Activated CD8-positive, alpha-beta memory T cell treated with anti-CD3 and anti-CD28 coated beads for 36 hours (primary cell): ENCODE results near the gene LMNTD2. TPM values are rescaled to one million over a fixed set of nuclear protein-coding genes. Genes with fewer than 3 reads are reported as not detected.
"Not testable (repeated sequence)": the region's sequence is repeated elsewhere in the genome, so short reads cannot be mapped to it uniquely, and the experiment has no call there.

Experiments
- CTCF ChIA-PET: fragments of 350-600 bp; sonication (Branson Sonifier 250); formaldehyde crosslinking; loops from one replicate; lab custom pipeline; 2021; ENCODE audit warnings: antibody characterized with exemption; lab: Charles Lee
- POLR2A ChIA-PET: fragments of 350-600 bp; sonication (Branson Sonifier 250); formaldehyde crosslinking; loops from one replicate; lab custom pipeline; 2021; ENCODE audit warnings: antibody characterized with exemption; lab: Charles Lee
- total RNA-seq, 2 experiments: library from RNA; stranded (reverse); gene quantifications; one replicate each; pipeline ENCODE4 v1.2.3, GENCODE V29; 2021

LMNTD2 gene
- total RNA-seq, 2 experiments from 2014 or later = 0.75 to 0.89 TPM

DNA sequence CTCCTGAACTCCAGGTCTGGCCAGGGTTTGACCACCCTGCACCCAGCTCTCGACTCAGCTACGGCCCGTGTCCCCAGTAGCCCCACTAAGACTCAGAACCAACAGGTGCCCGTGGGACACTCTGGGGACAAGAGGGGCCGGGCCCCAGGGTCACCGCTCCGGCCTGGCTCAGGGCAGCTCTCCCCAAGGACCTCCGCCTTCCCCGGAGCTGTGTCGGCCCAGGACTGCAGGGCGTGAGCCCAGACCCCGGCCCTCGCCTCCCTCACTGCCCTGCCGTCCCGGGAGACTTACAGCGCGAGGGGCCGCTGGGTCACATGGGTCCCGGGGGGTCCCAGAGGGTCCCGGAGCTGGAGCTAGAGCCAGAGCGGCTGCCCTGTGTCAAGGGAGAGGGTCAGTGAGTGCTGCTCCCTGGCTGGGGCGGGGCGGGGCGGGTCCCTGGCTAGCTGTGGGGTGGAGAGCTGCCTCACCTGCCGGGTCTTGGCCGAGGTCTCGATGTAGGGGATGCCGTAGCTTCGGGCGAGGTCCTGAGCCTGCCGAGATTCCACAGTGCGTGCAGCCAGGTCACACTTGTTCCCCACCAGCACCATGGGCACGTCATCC lies 27.5 kb downstream of the LMNTD2 start:
- ChIA-PET CTCF (interaction anchor here (1.4 to 6.8 kb wide), 2 partner anchors 14 to 29 kb away, joined by 4 to 29 read pairs; no protein-coding TSS in a partner anchor), POLR2A (no interaction called here)

DNA sequence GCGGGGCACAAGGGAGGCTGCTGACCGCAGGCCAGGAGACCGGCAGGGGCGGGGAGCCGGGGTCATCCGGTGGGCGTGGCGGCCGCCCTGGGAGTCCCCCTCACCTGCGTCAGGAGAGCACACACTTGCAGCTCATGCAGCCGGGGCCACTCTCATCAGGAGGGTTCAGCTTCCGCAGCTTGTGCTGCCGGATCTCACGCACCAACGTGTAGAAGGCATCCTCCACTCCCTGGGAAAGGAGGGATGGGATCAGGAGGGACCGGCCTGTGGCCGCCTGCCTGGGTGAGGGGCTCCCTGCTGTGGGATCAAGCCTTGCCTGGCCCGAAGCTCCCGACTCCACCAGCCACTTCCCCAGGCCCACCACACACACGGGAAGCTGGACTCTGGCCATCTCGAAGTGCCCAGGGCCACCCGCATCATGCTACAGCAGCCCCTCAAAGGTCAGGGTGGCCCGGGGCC lies 28.0 kb downstream of the LMNTD2 start:
- CTCF ChIA-PET = interaction anchor here (1.4 to 6.8 kb wide), 2 partner anchors 14 to 29 kb away, joined by 4 to 29 read pairs; no protein-coding TSS in a partner anchor
- POLR2A ChIA-PET = no interaction called here

DNA sequence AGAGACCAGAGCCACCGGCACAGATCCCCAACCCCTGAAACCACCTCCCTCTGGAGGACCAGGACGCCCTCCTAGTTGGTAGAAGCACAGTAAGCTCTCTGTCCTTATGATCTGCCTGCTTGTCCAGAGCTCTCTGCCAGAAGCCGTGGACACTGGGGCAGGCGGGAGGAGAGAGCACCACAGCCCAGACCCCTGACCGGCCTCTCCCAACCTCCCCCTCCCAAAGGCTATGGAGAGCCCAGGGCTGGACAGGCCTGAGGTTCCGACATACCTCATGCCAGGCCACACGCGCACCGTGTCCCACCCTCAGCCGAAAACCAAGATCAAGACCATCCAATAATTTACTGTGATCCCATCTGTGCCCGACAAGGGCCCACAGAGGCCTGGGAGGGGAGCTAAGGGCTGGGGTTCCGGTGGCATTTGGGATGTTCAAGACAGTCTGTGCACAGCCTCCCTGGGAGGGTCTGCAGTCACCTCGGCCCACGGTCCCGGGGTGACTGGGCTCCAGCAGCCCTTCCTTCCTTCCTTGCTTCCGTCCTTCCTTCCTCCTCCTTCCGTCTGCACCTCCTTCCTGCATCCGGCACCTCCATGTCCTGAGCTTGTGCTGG lies 28.5 kb downstream of the LMNTD2 start:
- POLR2A ChIA-PET = no interaction called here
- CTCF ChIA-PET = interaction anchor here (6.8 kb wide), 1 partner anchor 13 kb away, joined by 29 read pairs; no protein-coding TSS in a partner anchor

DNA sequence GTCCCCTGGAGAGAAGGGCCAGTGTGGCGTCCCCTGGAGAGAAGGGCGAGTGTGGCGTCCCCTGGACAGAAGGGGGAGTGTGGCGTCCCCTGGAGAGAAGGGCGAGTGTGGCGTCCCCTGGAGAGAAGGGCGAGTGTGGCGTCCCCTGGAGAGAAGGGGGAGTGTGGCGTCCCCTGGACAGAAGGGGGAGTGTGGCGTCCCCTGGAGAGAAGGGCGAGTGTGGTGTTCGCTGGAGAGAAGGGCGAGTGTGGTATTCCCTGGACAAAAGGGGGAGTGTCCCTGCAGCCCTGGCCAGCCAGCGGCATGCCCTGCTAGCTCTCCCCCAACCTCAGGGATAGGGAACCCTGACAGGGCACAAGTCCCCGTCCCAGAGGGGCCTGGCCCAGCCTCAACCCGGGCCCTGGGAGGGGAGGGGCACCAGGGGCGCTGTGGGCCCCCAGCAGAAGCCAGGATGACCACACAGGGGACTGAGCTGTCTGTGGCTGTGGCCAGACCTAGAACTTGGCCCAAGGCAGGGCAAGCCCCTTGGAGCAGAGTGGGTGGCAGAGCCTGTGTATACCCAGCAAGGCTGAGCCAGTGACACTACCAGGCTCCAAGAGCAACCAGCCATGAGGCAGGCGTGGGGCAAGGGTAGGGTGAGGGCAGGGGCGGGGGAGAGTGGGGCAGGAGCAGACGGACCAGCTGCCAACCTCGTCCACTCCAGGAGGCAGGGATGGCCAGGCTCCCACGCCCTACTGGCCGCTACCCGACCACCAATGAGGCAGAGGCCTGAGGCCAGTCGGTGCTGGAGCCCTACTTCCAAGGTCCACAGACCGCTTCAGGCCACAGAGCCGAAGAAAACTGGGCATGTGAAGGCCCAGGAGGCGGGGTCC lies 29.3 kb downstream of the LMNTD2 start:
- CTCF ChIA-PET = interaction anchor here (6.8 kb wide), 1 partner anchor 12 kb away, joined by 29 read pairs; no protein-coding TSS in a partner anchor
- POLR2A ChIA-PET = no interaction called here

DNA sequence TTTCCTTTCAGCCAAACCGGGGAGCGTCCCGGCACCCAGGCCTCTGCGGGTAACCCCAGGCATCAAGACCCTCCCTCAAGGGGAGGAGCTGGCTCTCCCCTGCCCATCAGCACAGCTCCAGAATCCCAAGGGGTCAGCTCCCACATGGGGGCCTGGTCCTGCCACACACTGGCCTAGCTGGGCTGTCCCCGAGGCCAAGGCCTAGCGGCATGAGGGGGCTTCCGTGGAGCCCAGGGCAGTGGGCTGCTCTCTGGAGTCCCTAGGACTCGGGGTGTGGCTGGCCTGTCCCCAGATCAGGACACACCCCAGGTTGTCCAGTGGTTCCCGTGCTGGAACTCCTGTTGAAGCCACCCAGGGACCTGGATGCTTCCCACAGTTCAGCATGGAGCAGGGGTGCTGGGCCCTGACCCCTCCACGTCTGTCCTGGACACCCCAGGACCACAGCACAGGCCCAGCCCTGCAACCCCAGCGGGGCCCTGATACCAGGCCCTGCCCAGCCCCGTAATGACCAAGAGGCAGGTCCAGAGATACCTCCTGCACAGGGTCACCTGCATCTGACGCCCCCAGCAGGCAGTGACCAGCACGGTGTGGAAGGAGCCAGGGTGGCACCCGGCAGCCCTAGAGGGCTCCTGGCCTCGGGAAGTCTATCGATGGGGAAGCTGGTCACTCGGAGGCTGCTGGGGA lies 30.7 kb downstream of the LMNTD2 start:
- ChIA-PET CTCF (interaction anchor here (0.9 kb wide), 1 partner anchor 11 kb away, joined by 3 read pairs; no protein-coding TSS in a partner anchor), POLR2A (no interaction called here)

DNA sequence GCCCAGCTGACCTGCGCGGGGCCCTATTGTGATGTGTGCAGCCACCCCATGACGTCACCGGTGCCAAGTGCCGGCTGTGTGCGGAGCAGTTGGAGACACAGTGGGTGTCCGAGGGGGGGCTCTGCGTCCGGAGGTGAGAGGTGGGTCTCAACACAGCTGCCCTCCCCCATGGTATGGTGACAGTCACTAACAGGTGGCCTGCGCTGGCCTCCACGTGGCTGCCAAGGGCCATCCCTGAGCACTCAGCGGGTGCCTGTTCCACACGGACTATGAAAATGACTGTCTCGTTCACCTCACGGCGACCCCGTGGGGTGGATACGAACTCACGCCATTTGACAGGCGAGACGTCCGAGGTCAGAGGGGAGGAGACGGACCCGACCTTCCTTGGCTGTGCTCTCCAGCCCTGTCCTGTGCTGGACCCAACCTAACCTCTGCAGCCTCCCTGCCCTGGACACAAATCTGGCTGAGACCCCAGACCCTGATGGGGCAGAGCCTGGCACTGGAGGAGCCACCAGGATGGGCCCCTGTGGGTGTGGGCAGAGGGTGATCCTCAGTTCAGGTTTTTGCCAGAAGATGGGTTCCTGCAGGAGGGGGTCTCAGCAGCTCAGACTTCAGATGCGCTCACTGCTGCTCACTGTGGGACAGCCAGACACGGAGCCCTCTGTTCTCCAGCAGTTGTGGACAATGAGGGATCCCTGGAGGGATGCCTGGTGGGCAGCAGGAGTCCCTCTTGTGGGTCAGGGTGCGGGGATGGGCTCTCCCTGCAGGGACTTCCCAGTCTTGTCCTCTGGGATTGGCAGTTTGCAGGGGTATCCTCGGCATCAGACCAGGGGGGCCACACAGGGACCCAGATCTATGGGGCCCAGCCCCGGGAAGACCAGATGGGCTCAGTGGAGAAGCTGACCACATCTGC lies 31.5 kb downstream of the LMNTD2 start:
- ChIA-PET CTCF (interaction anchor here (0.6 to 0.9 kb wide), 2 partner anchors 10 to 11 kb away, joined by 3 read pairs; no protein-coding TSS in a partner anchor), POLR2A (no interaction called here)

DNA sequence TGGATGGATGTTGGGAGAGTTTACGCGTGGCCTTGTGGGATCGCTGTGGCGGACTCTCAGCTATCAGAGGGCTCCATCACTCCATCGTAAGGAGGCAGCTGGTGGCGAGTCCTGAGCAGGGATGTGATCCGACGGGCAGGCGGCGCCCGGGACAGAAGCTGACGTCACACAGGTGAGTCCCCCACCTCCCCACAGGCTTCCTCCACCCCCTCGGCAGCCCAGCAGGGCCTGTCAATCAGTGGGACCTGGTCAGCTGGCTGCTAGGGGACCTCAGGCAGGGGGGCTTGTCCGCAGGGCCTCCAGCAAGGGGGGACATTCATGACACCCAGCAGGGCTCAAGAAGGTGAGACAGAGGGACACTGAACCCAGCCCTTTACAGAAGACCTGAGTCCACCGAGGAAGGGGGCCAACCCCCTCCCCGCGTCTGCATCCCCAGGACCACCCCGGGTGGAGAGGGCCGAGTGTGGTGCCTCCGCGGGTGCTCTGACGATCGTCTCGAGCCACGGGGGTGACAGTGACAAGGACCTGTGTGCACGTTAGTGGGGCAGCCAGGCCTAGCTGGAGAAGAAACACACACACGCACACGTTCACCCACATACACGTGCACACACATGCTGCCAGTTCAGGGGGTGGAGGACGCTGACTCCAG lies 32.2 kb downstream of the LMNTD2 start:
- ChIA-PET CTCF (no interaction called here), POLR2A (no interaction called here)

DNA sequence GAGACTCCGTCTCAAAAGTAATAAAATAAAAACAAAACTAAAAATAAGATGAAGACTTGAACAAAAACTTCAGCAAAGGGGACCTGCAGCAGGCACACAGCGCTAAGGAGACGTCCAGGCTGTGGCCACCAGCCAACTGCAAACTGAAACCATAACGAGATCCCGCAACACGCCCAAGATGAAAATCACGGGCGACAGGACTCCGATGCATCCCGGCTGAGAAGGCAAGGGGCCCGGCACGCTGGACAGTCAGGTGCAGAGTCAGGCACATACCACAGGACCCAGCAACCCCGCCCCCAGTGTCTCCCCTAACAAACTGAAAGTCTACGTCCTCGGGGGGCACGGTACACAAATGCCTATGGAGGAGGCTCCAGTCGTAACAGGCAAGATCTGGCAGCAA lies 34.3 kb downstream of the LMNTD2 start:
- CTCF ChIA-PET = no interaction called here
- POLR2A ChIA-PET = no interaction called here

DNA sequence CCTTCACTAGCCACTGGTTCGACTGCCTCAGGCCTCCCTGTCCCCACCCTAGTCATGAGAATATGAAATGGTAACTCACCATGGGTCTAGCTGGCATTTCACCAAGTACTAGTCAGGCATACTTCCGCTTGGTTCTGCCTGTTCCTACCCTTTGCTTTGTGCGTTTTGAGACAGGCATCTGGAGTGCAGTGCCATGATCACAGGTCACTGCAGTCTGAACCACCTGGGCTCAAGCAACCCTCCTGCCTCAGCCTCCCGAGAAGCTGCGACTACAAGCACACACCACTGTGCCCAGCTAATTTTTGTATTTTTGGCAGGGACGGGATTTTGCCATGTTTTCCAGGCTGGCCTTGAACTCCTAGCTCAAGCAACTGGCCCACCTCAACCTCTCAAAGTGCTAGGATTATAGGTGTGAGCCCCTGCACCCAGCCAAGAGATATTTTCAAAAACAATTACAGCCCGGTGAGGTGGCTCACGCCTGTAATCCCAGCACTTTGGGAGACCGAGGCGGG lies 39.3 kb downstream of the LMNTD2 start:
- ChIA-PET POLR2A (no interaction called here), CTCF (interaction anchor here (0.6 kb wide), 1 partner anchor 15 kb away, joined by 3 read pairs; no protein-coding TSS in a partner anchor)

DNA sequence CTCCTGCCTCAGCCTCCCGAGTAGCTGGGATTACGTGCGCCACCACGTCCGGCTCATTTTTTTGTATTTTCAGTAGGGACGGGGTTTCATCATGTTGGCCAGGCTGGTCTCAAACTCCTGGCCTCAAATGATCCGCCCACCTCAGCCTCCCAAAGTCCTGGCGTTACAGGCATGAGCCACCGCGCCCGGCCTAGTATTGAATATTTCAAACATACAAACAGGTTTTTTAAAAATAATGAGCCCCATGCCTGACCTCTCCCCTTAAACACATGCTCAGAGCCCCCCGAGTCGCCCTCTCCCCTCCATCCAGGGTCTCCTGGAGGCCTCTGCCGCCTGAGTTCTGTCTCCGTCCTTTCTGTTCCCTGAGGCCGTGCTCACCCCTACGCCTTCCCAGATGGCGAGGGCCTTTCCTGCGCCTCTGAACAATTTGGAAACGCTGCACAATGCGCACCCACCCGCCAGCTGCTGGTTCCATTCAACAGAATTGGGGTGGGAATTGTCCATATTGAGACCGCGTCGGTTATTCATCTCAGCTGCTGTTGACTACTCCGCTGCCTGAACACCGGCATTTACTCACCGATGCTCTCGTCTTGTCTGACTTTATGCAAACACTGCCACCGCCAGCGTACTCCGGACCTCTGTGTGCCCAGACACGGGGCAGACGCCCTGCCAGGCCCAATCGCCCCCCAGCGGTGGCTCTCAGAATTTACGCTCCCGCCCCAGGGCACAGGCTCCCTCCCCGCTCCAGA lies 39.9 kb downstream of the LMNTD2 start:
- ChIA-PET POLR2A (interaction anchor here (0.9 kb wide), 1 partner anchor 70 kb away, joined by 4 read pairs; no protein-coding TSS in a partner anchor), CTCF (interaction anchor here (0.6 to 2.5 kb wide), 3 partner anchors 15 to 415 kb away, joined by 3 to 11 read pairs (median 3); no protein-coding TSS in a partner anchor)

DNA sequence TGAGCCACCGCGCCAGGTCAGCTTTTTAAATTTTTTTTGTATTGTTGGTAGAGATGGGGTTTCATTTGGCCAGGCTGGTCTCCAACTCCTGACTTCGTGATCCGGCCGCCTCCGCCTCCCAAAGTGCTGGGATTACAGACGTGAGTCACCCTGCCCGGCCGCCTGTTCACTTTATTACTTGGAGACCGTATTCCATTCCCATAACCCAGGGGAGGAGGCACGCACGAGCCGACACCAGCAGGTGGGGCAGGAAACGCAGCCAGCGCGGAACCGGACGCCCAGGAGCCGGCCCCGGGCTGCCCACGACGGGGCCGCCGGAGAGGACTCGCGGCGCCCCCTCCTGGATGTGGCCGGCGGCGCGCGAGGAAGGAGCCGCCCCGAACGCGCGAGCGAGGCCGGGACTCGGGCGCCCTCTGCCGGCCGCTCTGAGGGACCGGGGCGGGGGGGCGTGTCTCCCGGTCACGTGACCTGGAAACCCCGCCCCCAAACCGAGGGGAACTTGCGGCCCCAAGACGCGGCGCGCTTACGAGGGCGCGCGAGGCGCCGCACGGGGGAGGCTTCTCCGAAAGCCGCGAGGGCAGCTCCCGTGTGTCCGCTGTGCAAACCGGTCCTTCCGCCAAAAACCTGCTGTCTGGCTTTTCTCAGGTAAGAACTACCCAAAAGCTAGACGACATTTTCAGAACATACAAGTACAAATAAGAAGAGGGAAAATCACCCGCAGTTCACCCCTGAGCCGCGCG lies 41.9 kb downstream of the LMNTD2 start:
- ChIA-PET POLR2A (interaction anchor here (0.7 to 1.0 kb wide), 4 partner anchors 12 to 17 kb away, joined by 3 to 7 read pairs (median 4); no protein-coding TSS in a partner anchor), CTCF (interaction anchor here (0.7 to 2.6 kb wide), 29 partner anchors 10 to 312 kb away, joined by 3 to 29 read pairs (median 3); partner anchors contain the start of genes BET1L, HRAS, LRRC56 and RIC8A)

DNA sequence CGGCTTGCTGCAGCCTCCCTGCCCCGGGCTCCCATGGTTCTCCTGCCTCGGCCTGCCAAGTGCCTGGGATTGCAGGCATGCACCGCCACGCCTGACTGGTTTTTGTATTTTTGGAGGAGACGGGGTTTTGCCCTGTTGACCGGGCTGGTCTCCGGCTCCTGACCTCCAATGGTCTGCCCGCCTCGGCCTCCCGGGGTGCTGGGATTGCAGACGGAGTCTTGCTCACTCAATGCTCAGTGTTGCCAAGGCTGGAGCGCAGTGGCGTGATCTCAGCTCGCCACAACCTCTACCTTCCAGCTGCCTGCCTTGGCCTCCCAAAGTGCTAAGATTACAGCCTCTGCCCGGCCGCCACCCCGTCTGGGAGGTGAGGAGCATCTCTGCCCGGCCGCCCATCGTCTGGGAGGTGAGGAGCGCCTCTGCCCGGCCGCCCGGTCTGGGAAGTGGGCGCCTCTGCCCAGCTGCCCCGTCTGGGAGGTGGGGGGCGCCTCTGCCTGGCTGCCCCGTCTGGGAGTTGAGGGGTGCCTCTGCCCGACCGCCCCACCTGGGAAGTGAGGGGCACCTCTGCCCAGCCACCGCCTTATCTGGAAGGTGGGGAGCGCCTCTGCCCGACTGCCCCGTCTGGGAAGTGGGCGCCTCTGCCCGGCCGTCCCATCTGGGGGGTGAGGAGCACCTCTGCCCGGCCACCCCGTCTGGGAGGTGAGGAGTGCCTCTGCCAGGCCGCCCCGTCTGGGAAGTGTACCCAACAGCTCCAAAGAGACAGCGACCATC lies 43.4 kb downstream of the LMNTD2 start:
- CTCF ChIA-PET = interaction anchor here (0.7 kb wide), 1 partner anchor 57 kb away, joined by 3 read pairs; no protein-coding TSS in a partner anchor
- POLR2A ChIA-PET = not testable (repeated sequence)

DNA sequence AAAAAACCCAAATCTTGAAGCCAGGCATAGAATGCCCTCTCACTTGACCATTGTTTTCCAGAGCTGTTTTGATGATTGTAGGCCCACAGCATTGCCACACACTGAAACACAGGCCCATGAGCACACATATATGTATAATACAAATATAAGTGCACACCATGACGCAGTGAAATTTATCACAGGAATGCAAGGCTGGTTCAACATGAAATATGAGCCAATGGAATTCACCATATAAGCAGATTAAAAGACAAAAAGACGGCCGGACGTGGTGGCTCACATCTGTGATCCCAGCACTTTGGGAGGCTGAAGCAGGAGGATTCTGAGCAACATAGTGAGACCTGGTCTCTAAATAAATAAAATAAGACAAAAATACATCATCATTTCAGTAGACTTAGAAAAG lies 44.1 kb downstream of the LMNTD2 start:
- ChIA-PET CTCF (interaction anchor here (0.7 kb wide), 1 partner anchor 57 kb away, joined by 3 read pairs; no protein-coding TSS in a partner anchor), POLR2A (no interaction called here)

DNA sequence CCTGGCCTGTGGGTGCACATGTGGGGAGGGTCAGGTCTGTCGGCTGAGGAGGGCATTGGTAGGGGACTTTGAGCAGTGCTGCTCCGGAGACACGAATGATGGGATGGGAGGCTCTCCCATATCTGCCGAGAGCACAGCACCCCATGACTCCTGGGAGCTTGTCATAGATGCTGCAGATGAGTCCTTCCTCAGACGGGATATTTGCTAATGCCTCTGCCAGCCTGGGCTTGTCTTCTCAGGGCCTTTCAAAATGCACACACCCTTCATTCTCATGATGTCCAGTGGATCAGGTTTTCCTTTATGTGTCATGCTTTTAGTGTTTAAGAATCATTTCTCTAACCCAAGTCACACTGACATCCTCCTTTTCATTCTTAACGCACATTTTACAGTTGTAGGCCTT lies 45.4 kb downstream of the LMNTD2 start:
- CTCF ChIA-PET = no interaction called here

DNA sequence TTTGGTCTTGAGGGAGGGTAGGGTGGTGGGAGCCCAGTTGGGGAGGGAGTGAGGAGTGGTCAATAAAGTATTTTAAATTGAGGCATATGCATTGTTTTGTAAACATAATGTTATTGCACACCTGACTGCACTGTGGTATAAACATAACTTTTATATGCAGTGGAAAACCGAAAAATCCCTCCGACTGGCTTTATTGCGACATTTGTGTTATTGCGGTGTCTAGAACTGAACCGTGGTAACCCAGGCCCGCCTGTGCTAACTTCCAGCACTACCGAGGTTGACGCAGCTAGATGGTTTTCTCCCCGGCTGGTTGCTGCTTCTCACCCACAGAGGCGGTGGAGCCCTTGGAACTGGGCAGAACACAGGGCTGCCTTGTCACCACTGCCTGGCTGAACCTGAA lies 45.9 kb downstream of the LMNTD2 start:
- ChIA-PET CTCF (interaction anchor here (1.3 kb wide), 1 partner anchor 67 kb away, joined by 3 read pairs; no protein-coding TSS in a partner anchor), POLR2A (no interaction called here)

More for the DNA sequence above, 45.4 kb downstream of the LMNTD2 start:
- POLR2A ChIA-PET = no interaction called here
